Measurements from ENCODE around the gene GRAMD4.

DNA sequence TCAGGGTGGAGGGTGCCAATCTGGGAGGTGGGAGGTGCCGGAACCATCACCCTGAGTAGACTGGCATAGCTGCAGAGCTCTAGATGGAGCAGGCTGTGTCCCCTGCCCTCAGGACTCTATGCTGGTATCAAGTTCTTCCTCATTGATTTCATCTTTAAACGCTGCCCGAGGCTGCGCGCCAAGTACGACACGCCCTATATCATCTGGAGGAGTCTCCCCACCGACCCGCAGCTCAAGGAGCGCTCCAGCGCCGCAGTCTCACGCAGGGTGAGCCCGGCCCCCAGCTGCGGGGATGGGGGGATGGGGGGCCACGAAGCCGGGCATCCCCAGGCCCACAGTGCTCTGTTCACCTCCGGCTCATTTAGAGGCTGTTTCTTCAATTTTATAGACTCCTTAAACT is 52.5 kb downstream of the GRAMD4 start:
- TF ChIP-seq, protein P1, sequence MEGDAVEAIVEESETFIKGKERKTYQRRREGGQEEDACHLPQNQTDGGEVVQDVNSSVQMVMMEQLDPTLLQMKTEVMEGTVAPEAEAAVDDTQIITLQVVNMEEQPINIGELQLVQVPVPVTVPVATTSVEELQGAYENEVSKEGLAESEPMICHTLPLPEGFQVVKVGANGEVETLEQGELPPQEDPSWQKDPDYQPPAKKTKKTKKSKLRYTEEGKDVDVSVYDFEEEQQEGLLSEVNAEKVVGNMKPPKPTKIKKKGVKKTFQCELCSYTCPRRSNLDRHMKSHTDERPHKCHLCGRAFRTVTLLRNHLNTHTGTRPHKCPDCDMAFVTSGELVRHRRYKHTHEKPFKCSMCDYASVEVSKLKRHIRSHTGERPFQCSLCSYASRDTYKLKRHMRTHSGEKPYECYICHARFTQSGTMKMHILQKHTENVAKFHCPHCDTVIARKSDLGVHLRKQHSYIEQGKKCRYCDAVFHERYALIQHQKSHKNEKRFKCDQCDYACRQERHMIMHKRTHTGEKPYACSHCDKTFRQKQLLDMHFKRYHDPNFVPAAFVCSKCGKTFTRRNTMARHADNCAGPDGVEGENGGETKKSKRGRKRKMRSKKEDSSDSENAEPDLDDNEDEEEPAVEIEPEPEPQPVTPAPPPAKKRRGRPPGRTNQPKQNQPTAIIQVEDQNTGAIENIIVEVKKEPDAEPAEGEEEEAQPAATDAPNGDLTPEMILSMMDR (IDR thresholded peaks at IDR 0.05; ENCODE audit: poor library complexity), result no peak
- TF ChIP-seq EZH2phosphoT487 (IDR thresholded peaks at IDR 0.05; ENCODE audit: low read depth, severe bottlenecking, unreplicated experiment) (no peak), EZH2 (IDR thresholded peaks at IDR 0.05; ENCODE audit: borderline replicate concordance) (no peak)
